ENCODE data around the gene MRPS6. TPM values are rescaled to one million over a fixed set of nuclear protein-coding genes. Genes with fewer than 3 reads are reported as not detected.

The MRPS6 gene
- total RNA-seq, 1 donor from 2014 or later, result 40.2 TPM

DNA sequence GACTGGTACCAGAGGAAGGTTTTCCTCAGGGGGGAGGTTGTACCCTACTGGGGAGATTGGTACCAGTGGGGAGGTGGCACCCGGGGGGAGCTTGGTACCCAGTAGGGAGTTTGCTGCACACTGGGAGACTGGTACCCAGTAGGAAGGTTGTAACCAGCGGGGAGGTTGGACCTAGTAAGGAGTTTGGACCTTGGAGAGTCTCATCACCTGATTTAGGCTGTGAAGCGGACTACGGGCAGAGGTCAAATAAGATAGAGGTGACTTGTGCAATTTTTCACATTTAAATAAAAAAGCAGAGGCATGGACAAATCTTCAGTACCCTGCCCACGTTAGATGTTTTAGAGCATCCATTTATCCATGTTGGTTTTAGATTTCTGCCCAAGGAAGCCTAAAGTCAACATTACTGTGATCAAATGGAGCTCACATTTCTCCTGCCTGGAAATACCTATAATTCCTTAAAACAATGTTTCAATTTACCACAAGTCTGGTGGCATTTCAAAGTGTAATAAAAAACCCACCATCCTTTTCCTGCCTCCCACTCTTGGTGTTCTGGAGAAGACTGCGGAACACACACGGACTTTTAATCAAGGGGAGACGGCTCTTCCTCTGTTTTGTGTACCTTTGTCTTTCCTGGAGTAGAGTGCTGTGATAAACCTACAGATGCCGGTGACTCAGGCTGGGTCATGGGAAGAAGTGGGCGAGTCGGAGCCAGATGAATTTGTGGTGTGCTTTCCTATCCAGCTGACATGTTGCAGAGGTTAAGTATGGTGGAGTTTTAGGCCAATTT lies 36.2 kb upstream of the MRPS6 start:
- no peak overlapping the region for H3K4me3 Mint-ChIP-seq
- no peak overlapping the region for H3K27ac Mint-ChIP-seq
- CTCF ChIA-PET, result no interaction called here
- POLR2A ChIA-PET, result no interaction called here
- no peaks in the 10 kb centered on the region for H3K36me3 Mint-ChIP-seq (ENCODE audit: low read depth)
- DNase-seq, result no peak
- H3K9me3 Mint-ChIP-seq, result no peaks in the 10 kb centered on the region
- intact Hi-C loops (cut with micrococcal nuclease), result no loop called here
- peaks cover 3% of the 10 kb centered on the region for H3K4me1 Mint-ChIP-seq
- no peak for ATAC-seq (ENCODE audit: low read depth)
- TF ChIP-seq, protein P1, sequence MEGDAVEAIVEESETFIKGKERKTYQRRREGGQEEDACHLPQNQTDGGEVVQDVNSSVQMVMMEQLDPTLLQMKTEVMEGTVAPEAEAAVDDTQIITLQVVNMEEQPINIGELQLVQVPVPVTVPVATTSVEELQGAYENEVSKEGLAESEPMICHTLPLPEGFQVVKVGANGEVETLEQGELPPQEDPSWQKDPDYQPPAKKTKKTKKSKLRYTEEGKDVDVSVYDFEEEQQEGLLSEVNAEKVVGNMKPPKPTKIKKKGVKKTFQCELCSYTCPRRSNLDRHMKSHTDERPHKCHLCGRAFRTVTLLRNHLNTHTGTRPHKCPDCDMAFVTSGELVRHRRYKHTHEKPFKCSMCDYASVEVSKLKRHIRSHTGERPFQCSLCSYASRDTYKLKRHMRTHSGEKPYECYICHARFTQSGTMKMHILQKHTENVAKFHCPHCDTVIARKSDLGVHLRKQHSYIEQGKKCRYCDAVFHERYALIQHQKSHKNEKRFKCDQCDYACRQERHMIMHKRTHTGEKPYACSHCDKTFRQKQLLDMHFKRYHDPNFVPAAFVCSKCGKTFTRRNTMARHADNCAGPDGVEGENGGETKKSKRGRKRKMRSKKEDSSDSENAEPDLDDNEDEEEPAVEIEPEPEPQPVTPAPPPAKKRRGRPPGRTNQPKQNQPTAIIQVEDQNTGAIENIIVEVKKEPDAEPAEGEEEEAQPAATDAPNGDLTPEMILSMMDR (IDR thresholded peaks at IDR 0.05), result no peak
- no peaks in the 10 kb centered on the region for H3K27me3 Mint-ChIP-seq

DNA sequence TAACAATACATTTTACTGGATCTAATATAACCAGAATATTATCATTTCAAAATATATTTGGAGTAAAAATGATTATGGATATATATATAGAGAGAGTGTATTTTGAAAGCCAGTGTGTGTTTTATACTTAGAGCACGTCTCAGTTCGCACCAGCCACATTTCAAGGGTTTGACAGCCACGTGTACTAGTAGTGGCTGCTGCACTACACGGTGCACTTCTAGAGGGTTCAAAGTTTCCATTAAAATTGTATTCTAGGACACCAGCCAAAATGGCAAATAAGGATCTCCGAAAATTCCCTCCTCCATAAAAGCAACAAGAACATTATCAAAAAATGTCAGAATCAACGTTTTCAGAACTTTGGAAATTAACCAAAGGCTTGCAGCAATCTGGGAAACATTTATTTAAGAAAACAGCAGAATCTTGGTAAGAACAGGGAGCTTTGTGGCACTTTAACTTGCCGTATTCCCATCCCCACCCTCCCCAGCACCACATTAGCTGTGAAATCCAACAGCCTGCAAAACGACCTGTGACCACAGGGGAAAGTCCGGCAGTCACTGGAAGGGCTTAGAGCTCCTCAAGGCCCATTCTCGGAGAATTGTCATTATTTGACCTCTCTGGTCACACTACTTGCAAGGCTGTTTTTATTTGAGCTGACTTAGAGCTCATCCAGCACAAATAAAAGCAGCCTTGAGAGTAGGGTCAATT lies 33.5 kb upstream of the MRPS6 start:
- H3K9me3 Mint-ChIP-seq, result no peaks in the 10 kb centered on the region
- H3K4me3 Mint-ChIP-seq, result no peak overlapping the region
- CTCF ChIA-PET, result no interaction called here
- POLR2A ChIA-PET, result interaction anchor here (0.6 kb wide), 2 partner anchors 14 to 88 kb away, joined by 4 to 5 read pairs; no protein-coding TSS in a partner anchor
- DNase-seq (no peak), ATAC-seq (ENCODE audit: low read depth) (no peak)
- intact Hi-C loops (cut with micrococcal nuclease), result no loop called here
- no peaks in the 10 kb centered on the region for H3K27me3 Mint-ChIP-seq
- H3K27ac Mint-ChIP-seq, result no peak overlapping the region
- TF ChIP-seq, protein P1 (IDR thresholded peaks at IDR 0.05), result no peak
- H3K4me1 Mint-ChIP-seq, result no peaks in the 10 kb centered on the region
- no peaks in the 10 kb centered on the region for H3K36me3 Mint-ChIP-seq (ENCODE audit: low read depth)

DNA sequence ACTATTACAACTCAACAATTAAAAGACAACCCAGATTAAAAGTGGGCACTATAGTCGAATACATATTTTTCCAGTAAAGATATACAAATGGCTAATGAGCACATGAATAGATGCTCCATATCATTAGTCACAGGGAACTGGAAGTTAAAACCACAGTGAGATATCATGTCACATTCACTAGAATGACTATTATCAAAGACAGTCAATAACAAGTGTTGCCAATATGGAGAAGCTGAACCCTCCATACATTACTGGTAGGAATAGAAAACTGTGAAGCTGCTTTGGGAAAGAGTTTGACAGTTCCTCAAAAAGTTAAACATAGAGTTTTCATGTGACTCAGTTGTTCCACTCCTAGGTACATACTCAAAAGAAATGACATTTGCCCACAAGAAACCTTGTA lies 30.6 kb upstream of the MRPS6 start:
- POLR2A ChIA-PET, result no interaction called here
- Mint-ChIP-seq H3K36me3 (ENCODE audit: low read depth) (no peaks in the 10 kb centered on the region), H3K4me1 (peaks cover 9% of the 10 kb centered on the region), H3K9me3 (no peaks in the 10 kb centered on the region), H3K27ac (no peak overlapping the region), H3K4me3 (no peak overlapping the region), H3K27me3 (no peaks in the 10 kb centered on the region)
- DNase-seq, result no peak
- TF ChIP-seq, protein P1 (IDR thresholded peaks at IDR 0.05), result no peak
- intact Hi-C loops (cut with micrococcal nuclease), result no loop called here
- ATAC-seq (ENCODE audit: low read depth), result no peak
- CTCF ChIA-PET, result no interaction called here

DNA sequence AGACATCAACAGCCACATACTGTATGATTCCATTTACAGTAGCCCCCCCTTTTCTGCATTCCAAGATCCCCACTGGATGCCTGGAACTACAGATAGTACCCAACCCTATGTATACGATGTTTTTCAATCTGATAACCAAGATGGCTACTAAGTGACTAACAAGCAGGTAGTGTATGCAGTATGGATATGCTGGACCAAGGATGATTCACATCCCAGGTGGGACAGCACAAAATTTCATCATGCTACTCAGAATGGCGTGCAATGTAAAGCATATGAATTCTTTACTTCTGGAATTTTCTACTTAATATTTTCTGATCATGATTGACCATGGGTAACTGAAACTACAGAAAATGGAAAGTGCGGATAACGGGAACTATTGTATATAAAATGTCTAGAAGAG lies 30.0 kb upstream of the MRPS6 start:
- DNase-seq (no peak), ATAC-seq (ENCODE audit: low read depth) (no peak)
- TF ChIP-seq, protein P1 (IDR thresholded peaks at IDR 0.05), result no peak
- Mint-ChIP-seq H3K9me3 (peaks cover 4% of the 10 kb centered on the region), H3K4me3 (no peak overlapping the region), H3K4me1 (peaks cover 9% of the 10 kb centered on the region), H3K27ac (no peak overlapping the region), H3K27me3 (no peaks in the 10 kb centered on the region), H3K36me3 (ENCODE audit: low read depth) (no peaks in the 10 kb centered on the region)
- CTCF ChIA-PET, result no interaction called here
- POLR2A ChIA-PET, result no interaction called here
- intact Hi-C loops (cut with micrococcal nuclease), result no loop called here

DNA sequence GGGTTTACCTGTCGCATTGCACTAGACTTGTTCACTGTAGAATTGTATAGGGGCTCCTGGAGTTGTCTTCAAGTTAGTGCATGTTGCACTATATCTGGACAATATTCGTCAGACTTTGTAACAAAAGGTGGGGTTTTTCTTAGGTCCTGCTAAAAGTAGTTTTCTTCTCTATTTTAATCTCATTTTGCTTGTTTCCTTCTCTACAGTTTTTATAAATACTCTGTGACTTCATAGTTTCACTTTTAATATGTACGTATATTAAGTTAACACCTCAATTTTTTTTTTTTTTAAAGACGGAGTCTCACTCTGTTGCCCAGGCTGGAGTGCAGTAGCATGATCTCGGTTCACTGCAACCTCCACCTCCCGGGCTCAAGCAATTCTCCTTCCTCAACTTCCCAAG lies 26.5 kb upstream of the MRPS6 start:
- intact Hi-C loops (cut with micrococcal nuclease), result no loop called here
- no peaks in the 10 kb centered on the region for H3K27me3 Mint-ChIP-seq
- no peaks in the 10 kb centered on the region for H3K36me3 Mint-ChIP-seq (ENCODE audit: low read depth)
- peaks cover 9% of the 10 kb centered on the region for H3K4me1 Mint-ChIP-seq
- peak overlapping the region; percentile 38 for H3K27ac Mint-ChIP-seq
- peaks cover 4% of the 10 kb centered on the region for H3K9me3 Mint-ChIP-seq
- peak overlapping the region; percentile 52 for H3K4me3 Mint-ChIP-seq
- ChIA-PET CTCF (no interaction called here), POLR2A (interaction anchor here (0.7 kb wide), 1 partner anchor 217 kb away, joined by 3 read pairs; no protein-coding TSS in a partner anchor)
- TF ChIP-seq, protein P1 (IDR thresholded peaks at IDR 0.05), result no peak
- DNase-seq (no peak), ATAC-seq (ENCODE audit: low read depth) (peak; percentile 49)

All from activated B cell treated with CpG ODN at 0.5 μM for 24 hours (primary cell).